Stomach (tissue), 4 donors: Measurements from ENCODE around the gene FLT3LG.

Experiments
- POLR2A ChIP-seq, 4 donors: fragments of 450-650 bp; IDR thresholded peaks; one replicate each; pipeline ENCODE4 v1.6.1; 2016; ENCODE audit warnings: antibody characterized with exemption in 4 of 4, control low read depth in 2 of 4, mild to moderate bottlenecking in 1 of 4, moderate library complexity in 1 of 4
- TF ChIP-seq, protein P1 (sequence below), 7 experiments: fragments of 450-650 bp in 4 of 7; fragments of 200-600 bp in 3 of 7; sonication (generic) in 3 of 7; IDR thresholded peaks; one replicate each; pipeline ENCODE4 v1.5.1; 2016 to 2019; ENCODE audit warnings: antibody characterized with exemption in 7 of 7, control low read depth in 2 of 7, mild to moderate bottlenecking in 1 of 7

DNA sequence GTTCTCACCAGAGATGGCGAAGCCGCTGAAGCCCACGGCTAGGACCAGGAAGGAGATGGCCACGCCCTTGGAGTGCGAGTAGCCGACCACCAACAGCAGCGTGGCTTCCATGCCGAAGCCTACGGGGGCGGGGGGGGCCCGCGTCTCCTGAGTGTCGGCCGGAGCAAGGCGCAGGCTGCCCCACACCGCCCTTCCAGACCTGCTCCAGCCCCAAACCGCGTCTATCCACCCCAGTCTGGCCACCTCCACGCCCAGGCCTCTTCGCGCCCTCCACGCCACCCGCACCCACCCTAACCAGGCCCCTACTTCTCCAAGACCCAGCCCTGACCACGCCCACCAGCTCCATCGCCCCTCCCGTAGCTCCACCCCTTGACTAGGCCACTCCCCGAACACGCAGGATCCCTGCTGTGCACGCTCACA is 42.7 kb upstream of the FLT3LG start:
- TF ChIP-seq, protein P1, sequence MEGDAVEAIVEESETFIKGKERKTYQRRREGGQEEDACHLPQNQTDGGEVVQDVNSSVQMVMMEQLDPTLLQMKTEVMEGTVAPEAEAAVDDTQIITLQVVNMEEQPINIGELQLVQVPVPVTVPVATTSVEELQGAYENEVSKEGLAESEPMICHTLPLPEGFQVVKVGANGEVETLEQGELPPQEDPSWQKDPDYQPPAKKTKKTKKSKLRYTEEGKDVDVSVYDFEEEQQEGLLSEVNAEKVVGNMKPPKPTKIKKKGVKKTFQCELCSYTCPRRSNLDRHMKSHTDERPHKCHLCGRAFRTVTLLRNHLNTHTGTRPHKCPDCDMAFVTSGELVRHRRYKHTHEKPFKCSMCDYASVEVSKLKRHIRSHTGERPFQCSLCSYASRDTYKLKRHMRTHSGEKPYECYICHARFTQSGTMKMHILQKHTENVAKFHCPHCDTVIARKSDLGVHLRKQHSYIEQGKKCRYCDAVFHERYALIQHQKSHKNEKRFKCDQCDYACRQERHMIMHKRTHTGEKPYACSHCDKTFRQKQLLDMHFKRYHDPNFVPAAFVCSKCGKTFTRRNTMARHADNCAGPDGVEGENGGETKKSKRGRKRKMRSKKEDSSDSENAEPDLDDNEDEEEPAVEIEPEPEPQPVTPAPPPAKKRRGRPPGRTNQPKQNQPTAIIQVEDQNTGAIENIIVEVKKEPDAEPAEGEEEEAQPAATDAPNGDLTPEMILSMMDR (IDR thresholded peaks at IDR 0.05): no peak
- no peak for TF ChIP-seq POLR2A (IDR thresholded peaks at IDR 0.05)
